KMS-11 (cell line): ENCODE measurements around the gene PTMS.

Experiments
- H2AFZ ChIP-seq: fragments of 200-600 bp; sonication (generic); 2 replicates; pipeline ENCODE4 v1.6.1; 2016; ENCODE audit warnings: antibody characterized with exemption, mixed run types, low read depth
- H3K27ac ChIP-seq: fragments of 200-600 bp; sonication (generic); 2 replicates; pipeline ENCODE4 v1.6.1; 2016; ENCODE audit warnings: mild to moderate bottlenecking, mixed run types
- H3K27me3 ChIP-seq: fragments of 200-600 bp; sonication (generic); 2 replicates; pipeline ENCODE4 v1.6.1; 2017; ENCODE audit warnings: mild to moderate bottlenecking, low read depth, mixed run types, moderate library complexity; ENCODE audit not compliant: insufficient read depth
- H3K36me3 ChIP-seq: fragments of 200-600 bp; sonication (generic); 2 replicates; pipeline ENCODE4 v1.6.1; 2017; ENCODE audit warnings: mild to moderate bottlenecking, mixed run types; ENCODE audit not compliant: insufficient read depth
- H3K4me1 ChIP-seq: fragments of 200-600 bp; sonication (generic); 2 replicates; pipeline ENCODE4 v1.6.1; 2016; ENCODE audit warnings: mild to moderate bottlenecking, low read depth, mixed run types; ENCODE audit not compliant: poor library complexity, severe bottlenecking
- H3K4me2 ChIP-seq: fragments of 200-600 bp; sonication (generic); 2 replicates; pipeline ENCODE4 v1.7.0; 2016; ENCODE audit warnings: mild to moderate bottlenecking, mixed run types
- H3K4me3 ChIP-seq: fragments of 200-600 bp; sonication (generic); IDR thresholded peaks from 2 replicates; pipeline ENCODE4 v1.6.1; 2017; ENCODE audit warnings: low read depth, low read length, mixed read lengths; ENCODE audit not compliant: insufficient read depth
- H3K79me2 ChIP-seq: fragments of 200-600 bp; sonication (generic); 2 replicates; pipeline ENCODE4 v1.6.1; 2016; ENCODE audit warnings: low read depth, mixed run types; ENCODE audit not compliant: insufficient read depth
- H3K9ac ChIP-seq: fragments of 200-600 bp; sonication (generic); 2 replicates; pipeline ENCODE4 v1.6.1; 2016; ENCODE audit warnings: mild to moderate bottlenecking, mixed run types
- H4K20me1 ChIP-seq: fragments of 200-600 bp; sonication (generic); 2 replicates; pipeline ENCODE4 v1.6.1; 2016; ENCODE audit warnings: mild to moderate bottlenecking, mixed run types; ENCODE audit not compliant: insufficient read depth
- CTCF ChIP-seq: fragments of 200-600 bp; sonication (generic); conservative IDR thresholded peaks from 2 replicates; pipeline ENCODE4 v1.6.1; 2017; ENCODE audit warnings: low read depth, mild to moderate bottlenecking, antibody characterized with exemption, low read length, moderate library complexity, mixed read lengths

The PTMS gene

GRCh38 chr12:6784296-6784695, 18.1 kb downstream of the PTMS start:
- Histone ChIP-seq H3K27ac (no peak overlapping the region), H2AFZ (no peak overlapping the region)

GRCh38 chr12:6784761-6785160, 18.6 kb downstream of the PTMS start:
- Histone ChIP-seq H3K27me3 (no peaks in the 10 kb centered on the region), H3K4me3 (no peak overlapping the region), H4K20me1 (no peaks in the 10 kb centered on the region), H3K4me1 (peaks cover 17% of the 10 kb centered on the region), H3K4me2 (no peak overlapping the region), H3K27ac (no peak overlapping the region), H3K79me2 (no peaks in the 10 kb centered on the region), H3K9ac (no peak overlapping the region), H2AFZ (no peak overlapping the region), H3K36me3 (no peaks in the 10 kb centered on the region)
- no peak for TF ChIP-seq CTCF

More at GRCh38 chr12:6784296-6784695, 18.1 kb downstream of the PTMS start:
- no peaks in the 10 kb centered on the region for H4K20me1 ChIP-seq
- no peaks in the 10 kb centered on the region for H3K79me2 ChIP-seq
- peaks cover 19% of the 10 kb centered on the region for H3K4me1 ChIP-seq
- H3K4me2 ChIP-seq: no peak overlapping the region
- H3K27me3 ChIP-seq: no peaks in the 10 kb centered on the region
- H3K36me3 ChIP-seq: no peaks in the 10 kb centered on the region
- no peak overlapping the region for H3K9ac ChIP-seq
- H3K4me3 ChIP-seq: no peak overlapping the region
- no peak for TF ChIP-seq CTCF

GRCh38 chr12:6786416-6787094, 20.4 kb downstream of the PTMS start:
- Histone ChIP-seq H3K4me2 (no peak overlapping the region), H3K36me3 (no peaks in the 10 kb centered on the region), H3K4me3 (no peak overlapping the region), H3K9ac (no peak overlapping the region), H2AFZ (no peak overlapping the region), H4K20me1 (no peaks in the 10 kb centered on the region), H3K4me1 (peaks cover 17% of the 10 kb centered on the region), H3K27ac (no peak overlapping the region), H3K79me2 (no peaks in the 10 kb centered on the region), H3K27me3 (no peaks in the 10 kb centered on the region)
- no peak for TF ChIP-seq CTCF

- H3K9ac ChIP-seq: no peak overlapping the region
- H3K79me2 ChIP-seq: no peaks in the 10 kb centered on the region
- H4K20me1 ChIP-seq: no peaks in the 10 kb centered on the region
- no peaks in the 10 kb centered on the region for H3K27me3 ChIP-seq
- peaks cover 17% of the 10 kb centered on the region for H3K4me1 ChIP-seq
- no peak for TF ChIP-seq CTCF
- H3K27ac ChIP-seq: no peak overlapping the region
- no peak overlapping the region for H2AFZ ChIP-seq
- H3K4me3 ChIP-seq: no peak overlapping the region
- no peak overlapping the region for H3K4me2 ChIP-seq
- H3K36me3 ChIP-seq: no peaks in the 10 kb centered on the region
Measured at GRCh38 chr12:6787309-6787708, 21.1 kb downstream of the PTMS start.
